Psoas muscle (tissue), 8 donors: ENCODE measurements around the gene VPS4B. TPM values are rescaled to one million over a fixed set of nuclear protein-coding genes. Genes with fewer than 3 reads are reported as not detected.

Experiments
- ATAC-seq, 4 donors: fragments of 200-7000 bp; cut with Tn5 transposase; one replicate each; pipeline ENCODE4 v1.9.1; 2020; ENCODE audit warnings: moderate library complexity in 3 of 4, mild to moderate bottlenecking in 2 of 4
- DNase-seq, 2 donors: peaks; one replicate each; pipeline ENCODE4 v3.0.0-alpha.2; 2020
- H3K27ac ChIP-seq: fragments of 200-600 bp; one replicate; pipeline ENCODE4 v1.8.0; 2022
- H3K27me3 ChIP-seq, 3 donors: fragments of 200-600 bp in 1 of 3; one replicate each; pipeline versions ENCODE4 v1.6.1 to v1.8.0; 2013 to 2022; ENCODE audit warnings: low read length in 2 of 3, mild to moderate bottlenecking in 2 of 3, moderate library complexity in 1 of 3; ENCODE audit not compliant: insufficient read depth in 3 of 3
- H3K36me3 ChIP-seq, 2 donors: fragments of 200-600 bp in 1 of 2; one replicate each; pipeline versions ENCODE4 v1.6.1 to v1.8.0; 2013 to 2022; ENCODE audit warnings: low read depth in 1 of 2, mild to moderate bottlenecking in 1 of 2, moderate library complexity in 1 of 2; ENCODE audit not compliant: insufficient read depth in 1 of 2
- H3K4me1 ChIP-seq: fragments of 200-600 bp; one replicate; pipeline ENCODE4 v1.8.0; 2022
- H3K4me3 ChIP-seq: fragments of 200-600 bp; one replicate; pipeline ENCODE4 v1.8.0; 2022; ENCODE audit warnings: mild to moderate bottlenecking
- H3K9me3 ChIP-seq: fragments of 200-600 bp; one replicate; pipeline ENCODE4 v1.8.0; 2022
- WGBS, 3 donors: extraction: QIAGEN DNeasy Blood & Tissue Kit; methylation state at CpG; one replicate each; pipeline versions ENCODE4 v1.1.6 to v1.1.7; 2013; 5-methylcytosine and 5-hydroxymethylcytosine counted together
- intact Hi-C, 2 donors: fragments of 100-400 bp; cut with DNase I; formaldehyde crosslinking; loops; one replicate each; pipeline versions ENCODE4 v1.11.0 to v1.14.2; 2022
- long read RNA-seq, 2 donors: library from polyadenylated mRNA; unstranded; transcript quantifications; one replicate each; pipeline ENCODE4 v2.0.0, GENCODE V29; 2021
- polyA plus RNA-seq, 3 donors: library from polyadenylated mRNA; stranded (reverse); fragments of 200-250 nt; gene quantifications; one replicate each; pipeline ENCODE4 v1.2.3, GENCODE V29; 2013
- total RNA-seq, 4 donors: library from RNA; stranded (reverse); fragmentation: NEBNext Ultra II Directional in 2 of 4; extraction: Animal tissue kit (Norgen Biotek cat#: 25700) in 2 of 4; gene quantifications; one replicate each; pipeline versions ENCODE4 v1.2.1 to v1.2.4, GENCODE V29; 2021 to 2023
- TF ChIP-seq, protein P1 (sequence below): fragments of 200-600 bp; IDR thresholded peaks from one replicate; pipeline ENCODE4 v1.8.0; 2022; ENCODE audit warnings: antibody characterized with exemption
- donor health status: healthy with polysubstance abuse.
- donor health status: DM: no; HTN: no; CAD: no; lungs with moderate emphysema.
- donor health status: Bipolar disorder and iron deficiency.
- donor health status: healthy.
- donor health status: DM: yes; HTN: yes; CAD: no.
- donor health status: DM: no; HTN: no; CAD: no.
- donor health status: DM: no; HTN: no; CAD: no.
- donor health status: DM: yes; HTN: yes; CAD: no.

Gene VPS4B
- 10 to 100 TPM; 17.7 to 24.8 (median 20.9) TPM for total RNA-seq
- 10 to 100 TPM in 1 of 3 donors, 1 to 10 TPM in 2; 8.4 to 17.9 (median 9.0) TPM for polyA plus RNA-seq
- long read RNA-seq, donor 1, transcript VPS4B-201 (11 exons, 3,324 nt): major isoform, 9 of 10 reads
- long read RNA-seq, donor 1, partial matches to known transcripts: 1 of 10 reads
- long read RNA-seq, donor 1, other reads (novel, unspliced or antisense): 0 of 10 reads
- long read RNA-seq, donor 2, transcript VPS4B-201 (11 exons, 3,324 nt): major isoform, 45 of 55 reads
- long read RNA-seq, donor 2, partial matches to known transcripts: 5 of 55 reads
- long read RNA-seq, donor 2, other reads (novel, unspliced or antisense): 5 of 55 reads

GRCh38 chr18:63422087-63422863 is at the start of gene VPS4B:
Gene VPS4B, minus strand, starts transcription at chr18:63422476. Its CDS starts 217 bp downstream, at chr18:63422259.
- Histone ChIP-seq H3K27ac (peak within 1 kb of the TSS; percentile 95), H3K36me3 (peaks cover 4 to 21% of the 10 kb centered on the region in 2 donors), H3K9me3 (no peaks in the 10 kb centered on the region), H3K4me3 (peak within 1 kb of the TSS; percentile 98), H3K27me3 (no peaks in the 10 kb centered on the region), H3K4me1 (peaks cover 11% of the 10 kb centered on the region)
- ATAC-seq: peak; percentile 97 to 99 (median 98)
- intact Hi-C loops: loop anchor here (2.0 to 10.0 kb wide), 2 partner anchors 55 to 707 kb away; partner anchors contain the start of genes KDSR (in 2 of the 2) and PHLPP1 (in 1 of the 2)
- TF ChIP-seq, protein P1, sequence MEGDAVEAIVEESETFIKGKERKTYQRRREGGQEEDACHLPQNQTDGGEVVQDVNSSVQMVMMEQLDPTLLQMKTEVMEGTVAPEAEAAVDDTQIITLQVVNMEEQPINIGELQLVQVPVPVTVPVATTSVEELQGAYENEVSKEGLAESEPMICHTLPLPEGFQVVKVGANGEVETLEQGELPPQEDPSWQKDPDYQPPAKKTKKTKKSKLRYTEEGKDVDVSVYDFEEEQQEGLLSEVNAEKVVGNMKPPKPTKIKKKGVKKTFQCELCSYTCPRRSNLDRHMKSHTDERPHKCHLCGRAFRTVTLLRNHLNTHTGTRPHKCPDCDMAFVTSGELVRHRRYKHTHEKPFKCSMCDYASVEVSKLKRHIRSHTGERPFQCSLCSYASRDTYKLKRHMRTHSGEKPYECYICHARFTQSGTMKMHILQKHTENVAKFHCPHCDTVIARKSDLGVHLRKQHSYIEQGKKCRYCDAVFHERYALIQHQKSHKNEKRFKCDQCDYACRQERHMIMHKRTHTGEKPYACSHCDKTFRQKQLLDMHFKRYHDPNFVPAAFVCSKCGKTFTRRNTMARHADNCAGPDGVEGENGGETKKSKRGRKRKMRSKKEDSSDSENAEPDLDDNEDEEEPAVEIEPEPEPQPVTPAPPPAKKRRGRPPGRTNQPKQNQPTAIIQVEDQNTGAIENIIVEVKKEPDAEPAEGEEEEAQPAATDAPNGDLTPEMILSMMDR: peak; percentile 6
- 0 to 1% (median 1%) methylated on average over 49 to 58 of the region's 58 CpGs for WGBS, 3 donors
- DNase-seq: peak; percentile 100

- Histone ChIP-seq H3K36me3 (no peaks in the 10 kb centered on the region), H3K27ac (no peak overlapping the region), H3K27me3 (no peaks in the 10 kb centered on the region), H3K9me3 (no peaks in the 10 kb centered on the region), H3K4me3 (no peak overlapping the region), H3K4me1 (no peaks in the 10 kb centered on the region)
- WGBS, 3 donors: 73 to 83% (median 82%) methylated on average over 12 of the region's 12 CpGs
- TF ChIP-seq, protein P1: no peak
- DNase-seq: no peak
- intact Hi-C loops: no loop called here
- no peak for ATAC-seq
These were observed 48.5 kb upstream of the VPS4B start for GRCh38 chr18:63470751-63471150.

GRCh38 chr18:63468575-63468974 is 46.3 kb upstream of the VPS4B start:
- no peak for ATAC-seq
- WGBS, 3 donors: 87 to 94% (median 89%) methylated on average over 3 of the region's 3 CpGs
- H3K4me3 ChIP-seq: no peak overlapping the region
- H3K9me3 ChIP-seq: no peaks in the 10 kb centered on the region
- no peaks in the 10 kb centered on the region for H3K36me3 ChIP-seq
- no peak for DNase-seq
- TF ChIP-seq, protein P1: no peak
- intact Hi-C loops: no loop called here
- H3K27ac ChIP-seq: no peak overlapping the region
- H3K4me1 ChIP-seq: no peaks in the 10 kb centered on the region
- H3K27me3 ChIP-seq: peaks cover 0 to 4% (median 3%) of the 10 kb centered on the region in 3 donors

DNA sequence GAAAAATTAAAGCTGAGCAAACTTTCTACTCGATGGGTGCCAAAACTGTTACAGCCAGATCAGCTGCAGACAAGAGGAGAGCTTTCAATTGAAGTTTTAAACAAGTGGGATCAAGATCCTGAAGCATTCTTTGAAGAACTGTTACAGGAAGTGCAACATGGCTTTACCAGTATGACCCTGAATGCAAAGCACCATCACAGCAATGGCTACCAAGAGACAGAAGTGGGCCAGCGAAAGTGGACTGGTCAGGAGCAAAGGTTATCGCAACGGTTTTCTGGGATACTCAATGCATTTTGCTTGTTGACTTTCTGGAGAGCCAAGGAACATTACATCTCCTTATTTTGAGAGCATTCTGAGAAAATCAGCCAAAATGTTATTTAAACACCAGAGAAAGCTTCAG is 45.4 kb upstream of the VPS4B start:
- Histone ChIP-seq H3K27me3 (peaks cover 0 to 6% (median 4%) of the 10 kb centered on the region in 3 donors), H3K4me1 (no peaks in the 10 kb centered on the region), H3K36me3 (no peaks in the 10 kb centered on the region), H3K4me3 (no peak overlapping the region), H3K27ac (no peak overlapping the region), H3K9me3 (no peaks in the 10 kb centered on the region)
- TF ChIP-seq, protein P1: no peak
- no peak for ATAC-seq
- no peak for DNase-seq
- WGBS, 3 donors: 86 to 87% (median 87%) methylated on average over 4 of the region's 4 CpGs
- intact Hi-C loops: no loop called here
